Endodermal cell (in vitro differentiated cells): Measurements from ENCODE around the gene RBKS. TPM values are rescaled to one million over a fixed set of nuclear protein-coding genes. Genes with fewer than 3 reads are reported as not detected.

Experiments
- DNase-seq: peaks from one replicate; pipeline ENCODE4 v3.0.0-alpha.2; 2017
- H3K27ac ChIP-seq: 2 replicates; pipeline ENCODE4 v1.5.1; 2013; ENCODE audit warnings: mild to moderate bottlenecking, low read depth, low read length, moderate library complexity
- H3K27me3 ChIP-seq: 2 replicates; pipeline ENCODE4 v1.6.1; 2013; ENCODE audit warnings: mild to moderate bottlenecking, low read length, moderate library complexity; ENCODE audit not compliant: insufficient read depth, control insufficient read depth, poor library complexity, severe bottlenecking
- H3K36me3 ChIP-seq: 2 replicates; pipeline ENCODE4 v1.7.0; 2013; ENCODE audit warnings: mild to moderate bottlenecking, low read length, moderate library complexity; ENCODE audit not compliant: control insufficient read depth, insufficient read depth
- H3K4me1 ChIP-seq: one replicate; pipeline ENCODE4 v1.7.0; 2013; ENCODE audit warnings: low read length; ENCODE audit not compliant: control insufficient read depth, insufficient read depth
- H3K4me3 ChIP-seq: 2 replicates; pipeline ENCODE4 v1.5.1; 2013; ENCODE audit warnings: mild to moderate bottlenecking, low read length, moderate library complexity
- H3K9ac ChIP-seq: 2 replicates; pipeline ENCODE4 v1.6.1; 2013; ENCODE audit warnings: mild to moderate bottlenecking, low read length, moderate library complexity; ENCODE audit not compliant: poor library complexity, severe bottlenecking; ENCODE audit errors: extremely low read depth
- H3K9me3 ChIP-seq: 2 replicates; pipeline ENCODE4 v1.6.1; 2013; ENCODE audit warnings: mild to moderate bottlenecking, low read length, moderate library complexity; ENCODE audit not compliant: control insufficient read depth
- H3K27ac Mint-ChIP-seq: 2 replicates; pipeline ENCODE4 v1.8.0; 2020; ENCODE audit warnings: mixed read lengths
- H3K27me3 Mint-ChIP-seq: 2 replicates; pipeline ENCODE4 v1.8.0; 2021; ENCODE audit warnings: mild to moderate bottlenecking, mixed read lengths; ENCODE audit not compliant: insufficient read depth
- H3K36me3 Mint-ChIP-seq: 2 replicates; pipeline ENCODE4 v1.8.0; 2020; ENCODE audit warnings: low read depth, mixed read lengths
- H3K4me1 Mint-ChIP-seq: 2 replicates; pipeline ENCODE4 v1.8.0; 2020; ENCODE audit warnings: mixed read lengths
- H3K4me3 Mint-ChIP-seq: 2 replicates; pipeline ENCODE4 v1.8.0; 2020; ENCODE audit warnings: mild to moderate bottlenecking, moderate library complexity, mixed read lengths
- H3K9me3 Mint-ChIP-seq: 2 replicates; pipeline ENCODE4 v1.8.0; 2020; ENCODE audit warnings: mild to moderate bottlenecking, mixed read lengths
- WGBS, 2 experiments: methylation state at CpG; one replicate each; pipeline versions ENCODE4 v1.1.5 to v1.1.7; 2013; ENCODE audit warnings: missing lambda C conversion rate in 2 of 2, mixed read lengths in 1 of 2; ENCODE audit not compliant: insufficient coverage in 1 of 2, insufficient read length in 1 of 2; 5-methylcytosine and 5-hydroxymethylcytosine counted together
- total RNA-seq, 2 donors: library from RNA; stranded (reverse); fragmentation: NEBNext Ultra II Directional in 1 of 2; extraction: Animal tissue kit (Norgen Biotek cat#: 25700) in 1 of 2; gene quantifications; 2 replicates in 1 of 2; 3 replicates in 1 of 2; pipeline ENCODE4 v1.2.1, GENCODE V29; 2021
- TF ChIP-seq, protein P1 (sequence below): fragments of 200-600 bp; sonication (generic); conservative IDR thresholded peaks from 2 replicates; pipeline ENCODE4 v1.5.0; 2021; ENCODE audit warnings: antibody characterized with exemption, mild to moderate bottlenecking

RBKS gene
- total RNA-seq, 2 donors from 2014 or later, result 4.4 to 4.9 TPM

GRCh38 chr2:27808984-27809383 is 81.2 kb downstream of the RBKS start:
- H3K27me3 Mint-ChIP-seq, result peaks cover 5% of the 10 kb centered on the region
- 96 to 100% methylated on average over 1 to 3 of the region's 3 CpGs for WGBS, 2 experiments
- no peaks in the 10 kb centered on the region for H3K9me3 ChIP-seq
- no peak overlapping the region for H3K4me3 Mint-ChIP-seq
- no peaks in the 10 kb centered on the region for H3K9me3 Mint-ChIP-seq
- no peaks in the 10 kb centered on the region for H3K36me3 ChIP-seq
- H3K27ac Mint-ChIP-seq, result no peak overlapping the region
- no peak overlapping the region for H3K9ac ChIP-seq
- H3K27ac ChIP-seq, result no peak overlapping the region
- H3K36me3 Mint-ChIP-seq, result no peaks in the 10 kb centered on the region
- no peak for DNase-seq
- H3K4me1 ChIP-seq, result no peaks in the 10 kb centered on the region
- TF ChIP-seq, protein P1, sequence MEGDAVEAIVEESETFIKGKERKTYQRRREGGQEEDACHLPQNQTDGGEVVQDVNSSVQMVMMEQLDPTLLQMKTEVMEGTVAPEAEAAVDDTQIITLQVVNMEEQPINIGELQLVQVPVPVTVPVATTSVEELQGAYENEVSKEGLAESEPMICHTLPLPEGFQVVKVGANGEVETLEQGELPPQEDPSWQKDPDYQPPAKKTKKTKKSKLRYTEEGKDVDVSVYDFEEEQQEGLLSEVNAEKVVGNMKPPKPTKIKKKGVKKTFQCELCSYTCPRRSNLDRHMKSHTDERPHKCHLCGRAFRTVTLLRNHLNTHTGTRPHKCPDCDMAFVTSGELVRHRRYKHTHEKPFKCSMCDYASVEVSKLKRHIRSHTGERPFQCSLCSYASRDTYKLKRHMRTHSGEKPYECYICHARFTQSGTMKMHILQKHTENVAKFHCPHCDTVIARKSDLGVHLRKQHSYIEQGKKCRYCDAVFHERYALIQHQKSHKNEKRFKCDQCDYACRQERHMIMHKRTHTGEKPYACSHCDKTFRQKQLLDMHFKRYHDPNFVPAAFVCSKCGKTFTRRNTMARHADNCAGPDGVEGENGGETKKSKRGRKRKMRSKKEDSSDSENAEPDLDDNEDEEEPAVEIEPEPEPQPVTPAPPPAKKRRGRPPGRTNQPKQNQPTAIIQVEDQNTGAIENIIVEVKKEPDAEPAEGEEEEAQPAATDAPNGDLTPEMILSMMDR, result no peak
- H3K4me1 Mint-ChIP-seq, result no peaks in the 10 kb centered on the region
- H3K27me3 ChIP-seq, result peaks cover 5% of the 10 kb centered on the region
- no peak overlapping the region for H3K4me3 ChIP-seq

- H3K36me3 Mint-ChIP-seq, result no peaks in the 10 kb centered on the region
- H3K4me3 Mint-ChIP-seq, result no peak overlapping the region
- no peaks in the 10 kb centered on the region for H3K4me1 ChIP-seq
- peaks cover 5% of the 10 kb centered on the region for H3K27me3 ChIP-seq
- no peaks in the 10 kb centered on the region for H3K4me1 Mint-ChIP-seq
- H3K9me3 Mint-ChIP-seq, result no peaks in the 10 kb centered on the region
- no peak overlapping the region for H3K9ac ChIP-seq
- H3K27ac ChIP-seq, result no peak overlapping the region
- no peak for DNase-seq
- TF ChIP-seq, protein P1, result no peak
- H3K4me3 ChIP-seq, result no peak overlapping the region
- WGBS, 2 experiments, result 87 to 100% methylated on average over 1 to 2 of the region's 2 CpGs
- H3K27ac Mint-ChIP-seq, result no peak overlapping the region
- H3K27me3 Mint-ChIP-seq, result peaks cover 5% of the 10 kb centered on the region
- H3K9me3 ChIP-seq, result no peaks in the 10 kb centered on the region
- no peaks in the 10 kb centered on the region for H3K36me3 ChIP-seq
Measured at GRCh38 chr2:27808418-27808817, 81.8 kb downstream of the RBKS start.

DNA sequence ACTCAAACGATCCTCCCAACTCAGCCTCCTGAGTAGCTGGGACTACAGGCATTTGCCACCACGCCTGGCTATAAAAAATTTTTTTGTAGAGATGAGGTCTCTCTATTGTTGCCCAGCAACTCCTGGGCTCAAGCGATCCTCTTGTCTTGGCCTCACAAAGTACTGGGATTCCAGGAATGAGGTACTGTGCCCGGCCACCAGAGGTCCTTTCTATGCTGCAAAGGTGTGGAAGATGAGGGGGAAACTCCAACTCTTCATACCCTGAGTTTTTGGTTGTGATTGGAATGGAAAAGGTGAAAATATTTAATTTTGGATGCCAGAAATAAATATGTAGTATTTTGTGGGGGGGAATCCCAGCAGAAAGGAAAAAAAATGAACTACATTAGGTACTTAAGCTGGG is 82.7 kb downstream of the RBKS start:
- Mint-ChIP-seq H3K27ac (no peak overlapping the region), H3K4me1 (no peaks in the 10 kb centered on the region)

More for the DNA sequence above, 82.7 kb downstream of the RBKS start:
- Histone ChIP-seq H3K36me3 (no peaks in the 10 kb centered on the region), H3K9me3 (no peaks in the 10 kb centered on the region), H3K27ac (no peak overlapping the region), H3K4me1 (no peaks in the 10 kb centered on the region), H3K27me3 (peaks cover 5% of the 10 kb centered on the region), H3K9ac (no peak overlapping the region), H3K4me3 (no peak overlapping the region)
- TF ChIP-seq, protein P1, result peak; percentile 82
- Mint-ChIP-seq H3K4me3 (no peak overlapping the region), H3K27me3 (peaks cover 3% of the 10 kb centered on the region), H3K9me3 (no peaks in the 10 kb centered on the region), H3K36me3 (no peaks in the 10 kb centered on the region)
- WGBS, 2 experiments, result 70 to 73% methylated on average over 4 of the region's 4 CpGs
- DNase-seq, result peak; percentile 80
